ENCODE measurements around the gene DAGLB. TPM values are rescaled to one million over a fixed set of nuclear protein-coding genes. Genes with fewer than 3 reads are reported as not detected.
A peak's percentile ranks its signal among the peaks of the same experiment; 100 is the strongest.

Gene DAGLB
- total RNA-seq, 1 donor from 2014 or later = 30.3 TPM

DNA sequence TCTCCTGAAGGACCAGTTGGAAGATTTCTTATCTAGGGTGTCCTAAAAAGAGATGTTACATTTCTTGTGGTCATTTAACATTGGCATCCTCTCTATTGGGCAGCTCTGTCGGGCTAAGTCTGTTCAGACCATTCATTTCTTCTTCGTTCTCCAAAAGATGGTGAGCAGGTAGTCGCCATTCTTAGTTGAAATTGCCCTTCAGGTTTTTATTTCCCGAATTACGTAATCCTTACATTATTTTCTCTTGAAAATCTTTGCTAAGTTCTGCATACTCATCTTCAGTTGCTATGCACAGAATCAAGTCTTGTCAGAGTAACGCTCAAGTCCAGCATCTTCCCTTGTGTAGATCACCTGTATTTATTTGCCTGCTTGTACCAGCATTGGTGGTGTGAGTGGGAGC lies 53.6 kb downstream of the DAGLB start:
- Mint-ChIP-seq H3K27ac (peak overlapping the region; percentile 42), H3K4me3 (ENCODE audit: low read depth) (no peak overlapping the region), H3K9me3 (ENCODE audit: low read depth) (no peaks in the 10 kb centered on the region), H3K27me3 (no peaks in the 10 kb centered on the region), H3K36me3 (ENCODE audit: insufficient read depth) (peaks cover 29% of the 10 kb centered on the region), H3K4me1 (ENCODE audit: low read depth) (peaks cover 38% of the 10 kb centered on the region)
- TF ChIP-seq, protein P1, sequence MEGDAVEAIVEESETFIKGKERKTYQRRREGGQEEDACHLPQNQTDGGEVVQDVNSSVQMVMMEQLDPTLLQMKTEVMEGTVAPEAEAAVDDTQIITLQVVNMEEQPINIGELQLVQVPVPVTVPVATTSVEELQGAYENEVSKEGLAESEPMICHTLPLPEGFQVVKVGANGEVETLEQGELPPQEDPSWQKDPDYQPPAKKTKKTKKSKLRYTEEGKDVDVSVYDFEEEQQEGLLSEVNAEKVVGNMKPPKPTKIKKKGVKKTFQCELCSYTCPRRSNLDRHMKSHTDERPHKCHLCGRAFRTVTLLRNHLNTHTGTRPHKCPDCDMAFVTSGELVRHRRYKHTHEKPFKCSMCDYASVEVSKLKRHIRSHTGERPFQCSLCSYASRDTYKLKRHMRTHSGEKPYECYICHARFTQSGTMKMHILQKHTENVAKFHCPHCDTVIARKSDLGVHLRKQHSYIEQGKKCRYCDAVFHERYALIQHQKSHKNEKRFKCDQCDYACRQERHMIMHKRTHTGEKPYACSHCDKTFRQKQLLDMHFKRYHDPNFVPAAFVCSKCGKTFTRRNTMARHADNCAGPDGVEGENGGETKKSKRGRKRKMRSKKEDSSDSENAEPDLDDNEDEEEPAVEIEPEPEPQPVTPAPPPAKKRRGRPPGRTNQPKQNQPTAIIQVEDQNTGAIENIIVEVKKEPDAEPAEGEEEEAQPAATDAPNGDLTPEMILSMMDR (IDR thresholded peaks at IDR 0.05; ENCODE audit: unreplicated experiment) = no peak
- no peak for DNase-seq (ENCODE audit: low spot score, unreplicated experiment)

- H3K27me3 Mint-ChIP-seq = no peaks in the 10 kb centered on the region
- no peaks in the 10 kb centered on the region for H3K9me3 Mint-ChIP-seq (ENCODE audit: low read depth)
- H3K27ac Mint-ChIP-seq = peak overlapping the region; percentile 51
- DNase-seq (ENCODE audit: low spot score, unreplicated experiment) = no peak
- peaks cover 34% of the 10 kb centered on the region for H3K4me1 Mint-ChIP-seq (ENCODE audit: low read depth)
- peaks cover 28% of the 10 kb centered on the region for H3K36me3 Mint-ChIP-seq (ENCODE audit: insufficient read depth)
- TF ChIP-seq, protein P1 (IDR thresholded peaks at IDR 0.05; ENCODE audit: unreplicated experiment) = no peak
- no peak overlapping the region for H3K4me3 Mint-ChIP-seq (ENCODE audit: low read depth)
Measured at GRCh38 chr7:6393667-6394056, 54.1 kb downstream of the DAGLB start.

- no peak for DNase-seq (ENCODE audit: low spot score, unreplicated experiment)
- H3K4me1 Mint-ChIP-seq (ENCODE audit: low read depth) = peaks cover 32% of the 10 kb centered on the region
- peaks cover 34% of the 10 kb centered on the region for H3K36me3 Mint-ChIP-seq (ENCODE audit: insufficient read depth)
- H3K27ac Mint-ChIP-seq = peak overlapping the region; percentile 51
- peak overlapping the region; percentile 12 for H3K4me3 Mint-ChIP-seq (ENCODE audit: low read depth)
- H3K27me3 Mint-ChIP-seq = no peaks in the 10 kb centered on the region
- TF ChIP-seq, protein P1 (IDR thresholded peaks at IDR 0.05; ENCODE audit: unreplicated experiment) = no peak
- H3K9me3 Mint-ChIP-seq (ENCODE audit: low read depth) = no peaks in the 10 kb centered on the region
Measured at GRCh38 chr7:6392712-6393666, 54.8 kb downstream of the DAGLB start.

- peaks cover 28% of the 10 kb centered on the region for H3K36me3 Mint-ChIP-seq (ENCODE audit: insufficient read depth)
- H3K9me3 Mint-ChIP-seq (ENCODE audit: low read depth) = no peaks in the 10 kb centered on the region
- H3K27ac Mint-ChIP-seq = no peak overlapping the region
- peaks cover 49% of the 10 kb centered on the region for H3K4me1 Mint-ChIP-seq (ENCODE audit: low read depth)
- no peak overlapping the region for H3K4me3 Mint-ChIP-seq (ENCODE audit: low read depth)
- no peaks in the 10 kb centered on the region for H3K27me3 Mint-ChIP-seq
- TF ChIP-seq, protein P1 (IDR thresholded peaks at IDR 0.05; ENCODE audit: unreplicated experiment) = no peak
- no peak for DNase-seq (ENCODE audit: low spot score, unreplicated experiment)
Measured at GRCh38 chr7:6389728-6390127, 58.0 kb downstream of the DAGLB start.

- Mint-ChIP-seq H3K36me3 (ENCODE audit: insufficient read depth) (peaks cover 16% of the 10 kb centered on the region), H3K4me3 (ENCODE audit: low read depth) (no peak overlapping the region), H3K4me1 (ENCODE audit: low read depth) (peaks cover 51% of the 10 kb centered on the region), H3K9me3 (ENCODE audit: low read depth) (no peaks in the 10 kb centered on the region), H3K27ac (peak overlapping the region; percentile 76), H3K27me3 (no peaks in the 10 kb centered on the region)
- TF ChIP-seq, protein P1 (IDR thresholded peaks at IDR 0.05; ENCODE audit: unreplicated experiment) = no peak
- DNase-seq (ENCODE audit: low spot score, unreplicated experiment) = no peak
Measured at GRCh38 chr7:6387734-6388294, 59.9 kb downstream of the DAGLB start.

All from progenitor cell of endocrine pancreas (in vitro differentiated cells).